Measurements from ENCODE around the gene GGTLC1.

DNA sequence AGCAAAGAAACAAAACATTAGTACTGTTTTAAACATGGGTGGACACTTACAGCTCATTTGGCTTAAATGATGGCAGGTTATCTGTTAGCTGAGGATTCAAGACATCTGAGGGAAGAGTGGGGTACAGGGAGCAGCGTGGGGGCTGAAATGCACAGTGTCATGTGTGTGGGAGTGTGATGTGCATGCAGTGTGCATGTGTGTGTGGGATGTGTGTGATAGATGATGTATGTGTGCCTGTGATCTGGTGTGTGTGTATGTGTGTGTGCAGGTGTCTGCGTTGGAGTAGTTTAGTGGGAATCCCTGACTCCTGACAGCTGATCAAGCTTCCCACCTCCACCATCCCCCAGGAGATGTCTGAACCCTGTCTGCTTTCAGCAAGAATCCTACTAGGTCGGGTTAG lies 25.4 kb upstream of the GGTLC1 start:
- TF ChIP-seq, protein P1, sequence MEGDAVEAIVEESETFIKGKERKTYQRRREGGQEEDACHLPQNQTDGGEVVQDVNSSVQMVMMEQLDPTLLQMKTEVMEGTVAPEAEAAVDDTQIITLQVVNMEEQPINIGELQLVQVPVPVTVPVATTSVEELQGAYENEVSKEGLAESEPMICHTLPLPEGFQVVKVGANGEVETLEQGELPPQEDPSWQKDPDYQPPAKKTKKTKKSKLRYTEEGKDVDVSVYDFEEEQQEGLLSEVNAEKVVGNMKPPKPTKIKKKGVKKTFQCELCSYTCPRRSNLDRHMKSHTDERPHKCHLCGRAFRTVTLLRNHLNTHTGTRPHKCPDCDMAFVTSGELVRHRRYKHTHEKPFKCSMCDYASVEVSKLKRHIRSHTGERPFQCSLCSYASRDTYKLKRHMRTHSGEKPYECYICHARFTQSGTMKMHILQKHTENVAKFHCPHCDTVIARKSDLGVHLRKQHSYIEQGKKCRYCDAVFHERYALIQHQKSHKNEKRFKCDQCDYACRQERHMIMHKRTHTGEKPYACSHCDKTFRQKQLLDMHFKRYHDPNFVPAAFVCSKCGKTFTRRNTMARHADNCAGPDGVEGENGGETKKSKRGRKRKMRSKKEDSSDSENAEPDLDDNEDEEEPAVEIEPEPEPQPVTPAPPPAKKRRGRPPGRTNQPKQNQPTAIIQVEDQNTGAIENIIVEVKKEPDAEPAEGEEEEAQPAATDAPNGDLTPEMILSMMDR (IDR thresholded peaks at IDR 0.05; ENCODE audit: insufficient read depth, low read length, poor library complexity, severe bottlenecking), result no peak
- TF ChIP-seq EZH2phosphoT487 (conservative IDR thresholded peaks at IDR 0.05; ENCODE audit: low read length), result no peak

All from SU-DHL-6 (cell line).